ENCODE measurements around the gene DCANP1.
"Not testable (repeated sequence)": the region's sequence is repeated elsewhere in the genome, so short reads cannot be mapped to it uniquely, and the experiment has no call there.

DCANP1 gene, protein sequence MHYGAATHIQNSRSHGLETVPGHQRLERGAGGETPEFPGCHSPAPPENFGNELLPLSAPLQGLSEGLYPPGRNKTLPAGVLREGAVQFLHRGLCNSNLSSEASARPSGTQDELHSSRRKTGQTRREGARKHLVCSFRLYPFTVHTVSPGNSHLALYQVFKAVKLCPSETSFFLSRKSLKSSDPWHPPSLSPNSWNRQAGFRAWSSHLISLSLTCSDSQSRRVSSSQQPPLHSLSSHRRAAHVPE

DNA sequence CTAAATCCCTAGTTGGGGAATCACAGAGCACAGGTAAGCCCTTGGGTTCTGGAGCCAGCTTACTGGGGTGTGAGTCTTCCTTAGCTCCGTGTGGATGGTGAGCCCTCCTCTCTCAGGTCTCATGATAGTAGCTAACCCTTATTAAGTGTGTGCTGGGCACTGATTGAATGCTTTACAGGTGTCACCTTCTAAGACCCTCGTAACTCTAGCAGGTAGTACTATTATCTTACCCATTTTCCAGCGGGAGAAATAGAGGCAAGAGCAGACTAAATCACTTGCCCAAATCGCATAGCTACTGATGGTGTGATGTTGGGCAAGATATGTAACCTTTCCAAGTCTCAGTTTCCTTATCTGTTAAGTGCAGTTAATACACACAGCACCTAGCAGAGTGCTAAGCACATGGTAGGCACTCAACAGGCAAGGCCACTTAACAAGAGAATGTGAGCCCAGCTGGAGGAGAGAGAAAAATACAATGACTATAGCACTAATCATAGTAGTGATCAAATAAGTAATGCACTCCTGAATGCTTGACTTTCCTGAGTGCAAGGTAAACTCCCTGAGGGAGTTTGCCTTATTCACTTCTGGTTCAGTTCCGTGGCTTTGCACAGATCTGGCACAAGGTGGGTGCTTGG is at the start of gene DCANP1:
Gene DCANP1, minus strand, starts transcription at position 51 of the 632 bp plus-strand sequence. CDS start 240 bp downstream, outside the sequence.
- DNase-seq = no peak

DNA sequence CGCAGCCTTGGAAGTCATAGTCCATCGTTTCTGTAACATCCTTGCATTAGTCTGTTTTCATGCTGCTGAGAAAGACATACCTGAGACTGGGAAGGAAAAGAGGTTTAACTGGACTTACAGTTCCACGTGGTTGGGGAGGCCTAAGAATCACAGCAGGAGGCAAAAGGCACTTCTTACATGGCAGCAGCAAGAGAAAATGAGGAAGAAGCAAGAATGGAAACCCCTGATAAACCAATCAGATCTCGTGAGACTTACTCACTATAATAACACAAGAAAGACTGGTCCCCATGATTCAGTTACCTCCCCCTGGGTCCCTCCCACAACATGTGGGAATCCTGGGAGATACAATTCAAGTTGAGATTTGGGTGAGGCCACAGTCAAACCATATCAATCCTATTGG is 48.4 kb upstream of the DCANP1 start:
- DNase-seq = not testable (repeated sequence)

DNA sequence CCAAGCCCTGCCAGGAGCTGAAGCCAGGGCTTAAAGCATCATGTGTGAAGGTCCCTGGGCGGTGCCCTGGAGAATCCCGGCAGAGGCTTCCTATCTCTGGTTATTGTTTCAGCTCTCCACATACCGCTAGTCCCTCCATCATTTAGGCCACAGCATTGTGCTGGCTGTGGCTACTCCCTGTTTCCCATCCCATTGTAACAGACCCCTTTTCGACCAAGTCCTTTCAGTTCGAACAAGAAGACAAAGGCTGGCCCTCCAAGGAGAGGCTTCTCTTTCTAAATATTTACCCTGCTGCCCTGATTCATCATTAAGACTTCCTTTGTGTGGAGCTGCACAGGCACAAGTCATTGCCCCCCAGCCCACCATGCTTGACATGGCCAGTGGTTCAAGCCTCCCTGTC is 47.0 kb upstream of the DCANP1 start:
- DNase-seq = no peak

DNA sequence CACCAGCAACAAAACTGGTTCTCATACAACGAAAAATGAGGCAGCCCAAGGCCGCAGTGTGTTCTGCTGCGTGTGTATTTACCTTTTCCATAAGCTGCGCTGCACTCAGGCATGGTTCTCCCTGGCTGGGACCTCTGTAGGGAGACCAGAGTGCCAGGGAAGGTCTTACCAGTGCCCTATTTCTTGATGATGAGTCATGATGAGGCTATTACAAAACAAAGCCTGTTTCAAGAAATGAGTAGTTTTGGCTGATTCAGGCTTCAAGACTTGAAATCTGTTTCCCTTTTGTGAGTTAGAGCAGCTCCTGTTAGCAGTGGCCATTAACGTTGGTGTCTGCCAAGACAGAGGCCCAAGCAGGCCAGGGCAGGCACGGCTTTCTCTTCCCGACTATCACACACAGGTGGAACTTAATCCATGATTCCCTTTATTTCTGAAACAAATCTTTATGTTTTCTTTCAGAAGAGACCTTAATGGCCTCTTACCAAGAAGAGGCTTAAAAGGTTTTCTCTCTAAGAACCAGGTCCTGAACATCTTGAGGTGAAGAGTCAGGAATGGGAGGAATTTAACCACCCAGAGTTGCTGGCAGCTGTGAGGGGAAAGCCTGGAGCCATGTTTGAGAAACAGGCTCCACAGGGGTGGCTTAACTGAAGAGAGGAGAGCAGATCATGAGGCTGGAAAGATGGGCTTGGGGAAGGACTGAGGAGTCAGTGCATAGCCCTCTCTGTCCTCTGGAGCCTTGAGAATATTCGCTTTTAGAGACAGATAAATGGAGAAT is 46.4 kb upstream of the DCANP1 start:
- peak; percentile 23 for DNase-seq

DNA sequence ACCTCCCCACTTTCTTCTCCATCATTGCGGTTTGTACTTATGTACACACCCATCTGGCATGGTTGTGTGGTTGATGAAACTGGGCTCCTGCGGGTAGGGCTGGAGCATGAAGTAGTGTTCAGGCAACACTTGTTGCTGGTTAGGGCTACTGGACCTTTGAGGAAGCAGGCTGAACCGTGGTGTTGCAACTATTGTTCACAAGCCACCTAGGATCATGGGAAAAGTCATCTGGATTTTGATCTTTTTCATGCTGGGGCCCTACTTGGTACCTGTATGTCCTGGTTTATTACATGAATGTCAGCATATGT is 45.1 kb upstream of the DCANP1 start:
- DNase-seq = no peak

DNA sequence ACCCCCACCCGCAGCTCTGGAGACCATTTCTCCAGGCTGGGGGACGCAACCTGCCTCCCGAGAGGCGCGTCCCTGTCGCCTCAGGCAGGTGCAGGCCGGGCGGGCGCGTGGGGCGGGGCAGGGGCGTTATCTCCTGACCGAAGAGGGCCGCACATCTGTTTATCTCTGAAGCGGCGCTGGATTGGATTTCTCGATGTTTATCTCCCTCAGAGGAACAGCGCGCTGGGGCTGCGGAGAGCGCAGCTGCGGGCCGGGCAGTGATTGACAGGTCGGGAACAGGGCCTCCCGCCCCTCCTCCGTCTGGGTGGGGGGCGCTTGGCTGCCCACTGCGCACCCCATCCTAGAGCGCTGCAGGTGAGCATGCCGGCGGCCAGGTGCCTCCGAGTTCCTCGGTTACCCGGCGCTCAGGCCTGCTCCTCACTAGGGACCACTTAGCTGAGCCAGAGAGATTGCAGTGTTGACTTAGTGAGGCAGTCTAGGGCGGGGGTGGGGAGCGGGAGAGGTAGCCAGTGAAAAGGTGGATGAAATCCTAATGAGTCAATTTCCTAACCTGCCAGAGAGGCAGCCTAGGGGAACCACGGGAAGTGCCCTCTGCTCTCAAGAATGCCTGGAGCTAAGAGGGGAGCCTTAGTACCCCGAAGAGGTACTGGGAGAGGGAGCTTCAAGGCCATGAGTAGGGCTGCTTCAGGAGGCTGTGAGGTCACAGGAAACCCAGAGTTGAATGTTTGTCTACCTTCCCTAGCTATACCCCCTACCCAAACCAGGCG is 44.6 kb upstream of the DCANP1 start:
- no peak for DNase-seq

DNA sequence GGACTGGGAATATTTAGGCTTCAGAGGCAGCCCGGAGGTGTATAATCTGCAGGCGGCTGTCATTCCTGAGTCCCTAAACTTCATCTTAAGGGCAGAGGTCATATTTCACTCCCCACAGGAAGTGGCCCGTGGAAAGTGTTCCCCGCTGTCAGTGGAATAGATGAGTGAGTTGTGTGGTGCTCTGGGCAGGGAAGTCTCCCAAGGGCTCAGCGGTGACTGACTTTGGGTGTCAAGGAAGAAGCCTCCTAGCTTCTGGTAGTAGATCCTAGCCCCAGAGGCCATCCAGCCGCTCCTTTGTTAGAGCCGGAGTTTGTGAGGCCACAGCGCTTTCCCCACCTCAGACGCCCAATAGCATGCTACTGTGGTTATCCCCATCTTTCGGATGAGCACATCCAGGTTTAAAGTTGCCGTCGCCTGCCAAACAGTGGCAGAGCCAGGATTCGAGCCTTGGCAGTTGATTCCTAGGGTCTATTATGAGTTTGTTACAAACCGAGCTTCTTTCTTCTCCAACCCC is 43.9 kb upstream of the DCANP1 start:
- DNase-seq = no peak

DNA sequence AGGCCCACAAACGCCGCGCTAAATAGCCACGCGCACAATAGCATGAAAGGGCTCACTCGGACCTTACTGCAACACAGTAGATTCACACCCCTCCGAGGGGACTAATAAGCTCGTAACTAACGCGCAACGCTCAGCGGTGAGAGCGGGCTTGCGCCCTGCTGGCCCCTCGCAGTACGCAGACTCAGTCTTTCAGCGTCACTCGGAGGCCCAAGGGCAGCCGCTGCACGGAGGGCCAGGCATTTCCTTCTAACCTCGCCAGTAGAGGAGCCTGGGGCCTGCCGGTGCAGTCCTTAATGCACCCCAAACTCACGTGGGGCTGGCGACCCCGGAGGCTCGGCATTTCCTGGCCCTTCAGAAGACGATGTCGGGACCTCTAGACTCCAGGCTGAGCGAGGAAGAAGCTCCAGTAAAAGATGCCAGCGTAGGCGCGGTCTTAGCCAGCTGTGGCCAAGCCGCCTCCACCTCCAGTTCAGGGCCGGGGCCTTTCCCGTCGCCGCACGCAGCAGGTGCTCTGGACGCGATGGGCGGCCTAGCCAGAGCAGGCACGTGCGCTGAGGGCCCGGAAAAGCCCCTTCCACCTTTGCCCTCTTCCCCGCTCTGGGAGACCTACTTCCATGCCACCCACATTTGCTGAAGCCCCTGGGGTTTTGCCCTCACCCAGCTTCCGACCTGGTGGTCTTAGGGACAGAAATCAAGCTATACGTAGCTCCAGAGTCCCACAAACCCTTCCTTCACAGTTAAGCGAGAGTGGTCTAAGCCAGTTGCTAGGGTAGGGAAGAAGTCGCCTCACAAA is 43.3 kb upstream of the DCANP1 start:
- DNase-seq = no peak

DNA sequence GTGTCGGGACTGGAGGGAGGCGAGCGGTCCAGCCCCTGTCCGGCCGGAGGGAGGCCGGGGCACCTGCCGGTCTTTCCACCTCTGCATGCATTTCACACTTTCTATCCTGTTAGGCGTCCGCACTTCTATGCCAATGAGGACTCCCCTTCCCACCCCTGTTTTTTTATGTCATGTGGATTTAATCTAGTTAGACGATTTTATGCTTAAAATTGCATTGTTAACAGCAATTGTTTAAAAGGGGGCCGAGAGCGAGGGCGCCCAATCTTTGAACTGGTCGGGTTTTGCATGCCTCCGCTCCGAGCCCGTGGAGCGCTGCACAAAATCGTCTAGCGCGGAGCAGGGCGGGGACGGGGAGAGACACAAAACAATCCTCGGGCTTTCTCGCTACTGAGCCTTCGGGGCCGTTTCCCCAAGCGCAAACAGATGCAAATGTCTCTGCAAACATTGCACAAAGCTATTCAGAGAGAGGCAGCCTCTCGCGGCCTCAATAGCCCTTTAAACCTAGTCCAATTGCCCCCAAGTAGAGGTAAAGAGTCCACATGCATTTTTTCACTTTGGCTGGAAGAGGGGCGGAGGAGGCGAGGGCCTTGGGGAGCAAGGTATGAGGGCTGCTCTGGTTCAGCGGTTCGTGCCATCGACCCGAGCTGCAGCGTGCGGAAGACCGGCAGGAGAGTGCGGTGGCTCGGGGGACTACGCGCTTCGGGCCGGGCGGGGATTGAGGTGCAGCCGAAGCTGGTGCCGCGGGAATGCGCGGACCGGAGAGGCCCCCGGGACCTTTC is 42.5 kb upstream of the DCANP1 start:
- no peak for DNase-seq

DNA sequence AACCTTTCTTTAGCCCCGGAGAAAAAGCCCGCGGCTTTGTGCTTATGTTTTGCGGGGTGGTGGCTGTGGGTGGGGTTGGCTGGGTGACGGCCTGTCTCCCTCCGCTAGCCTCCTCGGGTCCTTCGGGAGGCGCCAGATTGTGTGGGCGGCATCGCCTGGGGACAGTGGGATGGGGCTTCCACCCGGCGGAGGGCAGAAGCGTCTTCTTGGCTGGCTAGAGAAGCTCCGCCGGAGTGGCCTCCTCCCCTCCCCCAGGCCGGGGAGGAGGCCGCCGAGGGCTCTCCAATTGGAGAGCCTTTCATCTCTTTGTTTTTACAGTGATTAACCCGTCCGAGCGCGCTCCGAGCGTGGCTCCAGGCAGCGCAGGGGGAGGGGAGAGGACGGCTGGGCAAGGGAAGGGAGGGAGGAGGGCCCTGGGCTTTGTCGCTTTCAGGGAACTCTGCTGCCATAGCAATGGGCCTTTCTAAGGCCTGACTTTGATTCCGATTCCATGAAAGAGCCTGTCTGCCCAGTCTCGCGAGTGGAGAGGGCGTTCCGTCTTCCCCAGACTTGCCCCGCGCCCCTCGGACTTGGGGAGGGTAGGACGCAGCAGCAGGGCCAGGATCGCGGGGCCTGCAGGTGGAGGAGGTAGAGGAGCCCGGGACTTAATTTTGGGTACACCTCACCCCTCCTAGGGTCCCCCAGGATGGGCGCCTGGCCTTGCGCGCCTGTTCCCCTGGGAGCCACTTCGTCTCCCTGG is 41.7 kb upstream of the DCANP1 start:
- peak; percentile 60 for DNase-seq

DNA sequence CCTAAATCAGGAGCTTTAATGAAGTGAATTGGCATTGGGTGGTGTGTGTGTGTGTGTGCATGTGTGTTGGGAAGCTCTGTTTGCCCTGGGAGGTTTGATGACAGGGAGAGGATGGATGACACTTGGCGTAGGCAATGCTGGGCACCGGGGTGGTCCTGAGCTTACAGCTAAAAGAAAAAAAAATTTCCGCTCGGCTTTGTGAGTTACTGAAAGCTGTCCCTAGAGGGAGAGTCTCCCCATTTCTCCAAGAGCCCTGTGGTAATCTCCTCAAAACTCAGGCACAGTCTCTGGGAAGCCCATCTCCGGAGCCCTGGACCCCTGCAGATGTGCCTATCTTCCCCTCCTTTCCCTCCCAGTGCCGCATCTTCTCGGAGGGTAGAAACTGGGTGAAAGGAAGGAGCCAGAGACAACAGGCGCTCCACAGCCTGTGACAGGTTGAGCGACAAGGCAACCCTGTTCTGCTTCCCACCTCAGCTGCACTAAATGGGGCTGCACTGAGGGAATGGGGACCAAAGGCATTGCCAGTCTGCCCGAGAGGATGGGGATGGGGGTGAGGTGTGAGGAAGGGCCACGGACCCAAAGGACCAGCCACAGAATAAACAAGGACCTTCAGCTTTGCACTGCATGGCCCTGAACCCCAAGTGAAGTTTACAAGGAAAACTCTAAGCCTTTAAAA is 40.8 kb upstream of the DCANP1 start:
- DNase-seq = no peak

DNA sequence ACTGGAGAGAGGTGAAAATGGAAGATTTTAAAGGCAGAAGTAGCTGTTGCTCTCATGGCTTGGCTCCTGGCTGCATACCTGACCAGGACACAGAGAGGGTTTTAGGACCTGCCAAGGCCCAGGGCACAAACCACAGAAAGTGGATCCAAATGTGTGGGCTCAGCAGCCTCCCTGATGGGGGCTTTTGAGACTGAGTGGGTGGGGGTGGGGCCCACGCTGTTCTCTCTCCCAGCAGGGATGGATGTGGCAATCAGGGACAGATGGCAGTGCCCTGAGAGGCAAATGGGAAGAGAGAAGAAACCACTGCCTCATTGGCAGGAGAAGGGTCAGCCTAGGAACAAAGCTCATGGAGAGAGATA is 39.9 kb upstream of the DCANP1 start:
- no peak for DNase-seq

DNA sequence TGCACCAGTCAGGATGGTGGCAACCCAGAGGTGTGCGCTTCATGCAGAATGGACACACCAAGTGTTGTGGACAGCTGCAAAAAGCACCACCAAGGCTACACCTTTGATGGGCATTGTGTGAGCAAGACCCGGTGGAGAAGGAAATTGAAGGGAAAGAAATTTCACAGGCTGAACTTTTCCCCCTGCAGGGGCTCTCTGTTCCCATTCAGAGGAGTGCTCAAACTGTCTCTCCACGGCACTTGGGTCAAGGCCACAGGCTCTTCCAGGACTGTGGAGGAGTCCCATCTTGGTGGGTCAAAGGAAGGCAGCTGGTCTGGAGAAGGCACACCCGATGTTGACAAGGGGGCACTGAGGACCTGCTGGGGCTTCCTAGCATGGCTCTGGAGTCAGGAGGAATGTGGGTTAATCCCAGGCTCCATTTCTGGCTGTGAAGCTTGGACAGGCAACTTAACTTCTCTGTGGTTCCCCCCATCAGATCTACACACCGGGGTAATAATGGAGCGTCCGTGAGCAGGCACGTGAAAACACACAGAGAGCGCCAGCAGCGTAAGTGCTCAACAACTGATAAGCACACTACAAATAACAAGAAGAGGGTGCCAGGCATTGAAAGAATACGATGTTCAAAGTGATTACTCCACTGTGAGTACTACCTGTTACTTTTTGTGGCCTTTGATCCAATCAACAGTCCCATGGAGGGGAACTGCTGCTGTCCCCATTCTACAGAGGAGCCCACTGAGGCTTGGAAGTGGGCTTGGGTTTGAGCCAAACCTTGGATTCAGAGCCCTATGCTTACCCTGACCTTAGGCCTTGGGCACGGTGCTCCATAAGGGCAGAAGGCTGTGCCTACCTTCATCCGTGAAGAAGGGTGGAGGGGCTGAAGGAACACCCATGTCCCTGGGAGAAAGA is 39.2 kb upstream of the DCANP1 start:
- DNase-seq = no peak

DNA sequence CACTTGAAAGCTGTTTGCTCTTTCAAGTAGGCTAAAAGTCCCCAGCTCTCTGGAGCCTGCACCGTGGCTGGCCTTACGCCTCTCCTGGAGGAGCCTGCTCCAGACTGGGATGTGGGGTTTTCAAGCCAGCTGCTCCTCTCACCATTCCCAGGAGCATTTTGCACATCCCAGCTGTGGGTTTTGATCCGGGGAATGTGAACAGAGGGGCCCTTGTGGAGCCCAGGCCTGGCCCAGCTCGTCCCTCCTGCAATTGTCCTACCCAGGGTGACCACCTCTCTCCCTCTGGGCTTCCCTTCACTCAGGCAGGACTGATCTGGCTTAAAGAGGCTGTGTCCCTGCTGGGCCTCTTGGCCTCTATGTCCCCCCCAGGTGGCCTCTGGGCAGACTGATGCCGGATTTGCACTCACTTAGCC is 37.5 kb upstream of the DCANP1 start:
- DNase-seq = no peak

DNA sequence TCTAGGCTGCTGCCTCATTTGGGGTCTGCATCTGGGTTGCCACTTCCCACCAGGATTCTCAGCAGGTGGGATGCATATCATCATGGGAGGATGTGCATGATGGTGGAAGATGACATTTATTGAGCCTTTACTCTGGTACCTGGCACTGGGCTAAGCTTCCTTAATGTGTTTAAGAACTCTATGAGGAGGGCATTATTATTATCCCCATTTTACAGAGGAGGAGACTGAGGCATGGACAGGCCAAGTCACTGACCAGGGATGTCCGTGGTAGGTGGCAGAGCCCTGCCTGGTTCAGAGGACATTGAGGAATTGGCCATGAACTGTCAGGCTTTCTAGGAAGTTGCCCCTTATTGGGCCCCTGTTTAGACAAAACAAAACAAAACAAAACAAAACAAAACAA is 36.1 kb upstream of the DCANP1 start:
- no peak for DNase-seq

DNA sequence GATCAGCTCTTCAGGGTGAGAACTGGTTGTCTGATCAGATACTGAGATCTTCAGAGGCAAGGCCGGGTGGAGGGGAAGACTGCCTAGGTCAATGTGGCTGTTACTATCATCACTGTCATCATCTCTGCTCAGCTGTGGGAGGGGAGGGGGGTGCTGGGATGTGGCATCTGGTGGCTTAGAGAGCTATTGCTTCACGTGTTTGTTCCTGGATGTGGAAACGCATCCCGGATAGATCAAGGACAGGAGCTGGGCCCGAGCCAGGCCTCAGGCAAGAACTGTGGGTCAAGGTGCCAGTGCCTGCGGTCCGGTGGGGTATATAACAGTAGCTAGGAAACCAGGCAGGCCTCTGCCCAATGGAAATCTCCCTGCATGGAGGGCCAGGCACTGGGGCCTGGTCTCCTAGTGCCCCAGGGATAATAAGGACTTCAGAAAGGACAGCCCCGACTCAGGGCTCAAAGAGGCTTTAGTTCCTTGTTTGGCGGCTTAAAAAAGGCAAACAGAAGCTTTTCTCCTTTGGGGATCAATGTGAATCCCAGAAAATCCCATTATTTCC is 35.3 kb upstream of the DCANP1 start:
- no peak for DNase-seq

DNA sequence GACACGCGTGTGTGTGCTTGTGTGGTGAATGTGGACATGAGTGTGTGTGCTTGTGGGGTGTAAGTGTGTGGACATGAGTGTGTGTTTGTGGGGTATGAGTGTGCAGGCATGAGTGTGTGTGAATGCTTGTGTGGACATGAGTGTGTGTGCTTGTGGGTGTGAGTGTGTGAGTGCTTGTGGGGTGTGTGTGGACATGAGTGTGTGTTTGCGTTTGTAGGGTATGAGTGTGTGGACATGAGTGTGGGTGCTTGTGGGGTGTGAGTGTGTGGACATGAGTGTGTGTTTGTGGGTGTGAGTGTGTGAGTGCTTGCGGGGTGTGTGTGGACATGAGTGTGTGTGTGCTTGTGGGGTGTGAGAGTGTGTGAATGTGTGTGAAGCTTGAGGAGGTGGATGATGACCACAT is 34.8 kb upstream of the DCANP1 start:
- no peak for DNase-seq

DNA sequence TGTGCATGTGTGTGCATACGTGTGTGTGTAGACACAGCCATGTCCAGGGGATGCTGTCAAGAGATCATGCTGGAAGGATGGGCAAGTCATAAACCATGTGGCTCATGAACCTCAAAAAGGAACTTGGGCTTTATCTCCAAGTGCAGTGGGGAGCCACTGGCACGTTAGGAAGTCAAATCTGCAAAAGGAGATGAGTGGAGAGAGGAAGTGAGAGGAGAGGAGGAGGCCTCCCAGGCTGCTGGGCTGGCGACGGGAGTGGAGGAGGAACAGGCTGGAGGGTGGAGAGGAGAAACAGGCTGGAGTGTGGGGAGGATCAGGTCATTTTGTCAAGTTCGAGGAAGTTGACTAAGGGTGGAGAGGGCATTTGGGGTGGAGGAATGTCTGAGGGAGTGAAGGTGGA is 34.2 kb upstream of the DCANP1 start:
- DNase-seq = no peak

DNA sequence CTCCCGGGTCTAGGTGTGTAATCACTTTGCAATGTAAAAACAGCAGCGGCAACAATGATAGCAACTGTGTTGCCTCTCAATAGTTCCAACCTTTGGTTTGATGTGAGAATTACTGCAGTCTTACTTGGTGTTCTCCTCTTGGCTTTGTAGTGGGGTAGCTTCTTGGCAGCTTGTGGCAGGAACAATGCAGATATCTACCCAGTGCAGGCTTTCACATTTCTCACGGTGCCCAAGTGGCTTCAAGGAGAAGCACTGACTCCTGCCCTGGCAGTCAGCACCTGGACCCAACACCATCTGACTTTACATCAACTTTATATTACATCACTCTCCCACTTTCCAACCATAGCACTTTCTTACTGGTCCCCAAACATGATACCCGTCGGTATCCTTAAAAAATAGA is 33.4 kb upstream of the DCANP1 start:
- DNase-seq = no peak

All from midbrain (tissue), 1 donor.